GM12892 (cell line): ENCODE data around the gene LAMA4.

Experiments used
- DNase-seq: peaks from one replicate; pipeline ENCODE4 v3.0.0; 2011; ENCODE audit not compliant: insufficient read length
- FAIRE-seq: peaks from 2 replicates; lab custom pipeline; 2011; peaks lifted over from hg19 to GRCh38; lab: Jason Lieb, UNC
- POLR2A ChIP-seq: IDR thresholded peaks from 2 replicates; pipeline ENCODE4 v1.6.1; 2011; ENCODE audit warnings: low read depth, low read length, control low read depth
- POLR2AphosphoS5 ChIP-seq: IDR thresholded peaks from 2 replicates; pipeline ENCODE4 v1.6.1; 2011; ENCODE audit warnings: low read depth, low read length, control low read depth
- TAF1 ChIP-seq: IDR thresholded peaks from 2 replicates; pipeline ENCODE4 v1.6.1; 2011; ENCODE audit warnings: low read depth, mild to moderate bottlenecking, control low read depth, low read length, borderline replicate concordance

Gene LAMA4

DNA sequence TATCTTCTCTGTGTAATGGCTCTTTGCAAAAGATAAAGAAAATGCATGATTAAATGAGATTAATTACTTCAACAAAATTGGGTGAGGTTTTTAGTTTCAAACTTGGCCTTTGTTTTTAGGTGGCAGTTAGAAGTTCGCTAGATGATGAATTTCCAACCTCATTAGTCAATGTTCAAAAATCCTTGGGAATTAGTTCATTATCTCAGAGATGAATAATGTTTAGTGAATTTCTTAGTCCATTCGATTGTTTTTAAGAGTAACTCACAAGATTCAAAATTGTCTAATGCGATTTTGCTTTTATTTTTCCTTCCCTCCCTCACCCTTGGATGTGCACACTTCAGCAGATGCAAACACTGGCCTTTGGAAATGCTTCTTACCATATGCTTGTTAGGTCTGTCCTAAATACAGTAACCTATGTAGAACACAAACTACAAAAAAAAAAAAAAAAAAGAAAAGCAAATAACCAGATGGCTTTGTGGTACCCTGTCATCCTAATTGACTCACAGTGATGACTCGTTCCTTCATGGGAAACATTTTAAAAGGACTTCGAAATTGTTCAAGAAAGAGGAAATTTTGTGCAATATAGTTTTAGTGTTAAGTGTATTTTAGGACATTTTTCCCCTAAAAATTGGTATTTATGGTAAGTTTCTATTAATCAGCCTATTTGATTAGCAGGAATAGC lies 100.3 kb downstream of the LAMA4 start:
- DNase-seq (no peak), FAIRE-seq (no peak)
- TF ChIP-seq TAF1 (no peak), POLR2AphosphoS5 (no peak), POLR2A (no peak)

DNA sequence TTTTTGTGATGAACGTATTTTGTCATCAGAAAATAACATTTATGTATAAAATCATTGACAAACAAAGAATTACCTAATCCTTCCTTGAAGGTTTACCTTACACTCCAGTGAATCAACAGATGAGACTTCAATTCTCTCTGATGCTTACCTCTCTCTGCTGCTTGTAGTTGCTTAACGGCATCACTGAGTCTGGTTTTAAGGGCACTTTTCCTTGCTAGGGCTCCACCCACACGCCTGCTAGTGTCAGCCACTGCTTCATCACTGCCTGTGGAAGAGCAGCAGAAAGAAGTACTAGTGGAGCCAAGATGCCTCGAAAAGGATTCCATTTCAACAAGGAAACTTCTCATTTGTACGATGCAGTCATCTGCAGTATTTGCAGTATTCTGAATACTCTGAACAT lies 104.0 kb downstream of the LAMA4 start:
- DNase-seq (no peak), FAIRE-seq (no peak)
- TF ChIP-seq POLR2AphosphoS5 (no peak), POLR2A (no peak), TAF1 (no peak)

DNA sequence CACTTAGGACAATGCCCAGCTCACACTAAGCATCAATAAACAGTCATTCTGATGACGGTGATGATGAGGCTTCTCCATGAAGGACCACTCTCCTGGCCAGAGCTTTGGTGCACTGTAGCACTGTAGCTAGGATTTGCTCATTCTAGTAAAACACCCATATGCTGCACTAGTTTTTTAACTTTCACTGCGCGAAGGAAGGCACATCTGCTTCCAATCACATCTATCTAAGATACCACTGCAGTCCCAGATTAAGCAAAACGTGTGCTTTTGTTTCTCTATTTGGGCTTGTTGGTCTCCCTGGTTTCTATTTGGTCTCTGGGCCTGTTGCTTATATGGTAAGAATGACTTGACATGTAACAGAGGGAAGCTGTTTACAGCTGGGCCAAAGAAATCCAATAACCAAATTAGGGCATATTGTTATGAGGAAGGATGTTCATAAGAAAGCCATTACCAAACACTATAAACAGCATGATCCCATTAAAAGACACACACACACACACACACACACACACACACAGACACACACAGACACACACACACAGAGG lies 104.6 kb downstream of the LAMA4 start:
- no peak for FAIRE-seq
- no peak for DNase-seq
- TF ChIP-seq TAF1 (no peak), POLR2AphosphoS5 (no peak)

DNA sequence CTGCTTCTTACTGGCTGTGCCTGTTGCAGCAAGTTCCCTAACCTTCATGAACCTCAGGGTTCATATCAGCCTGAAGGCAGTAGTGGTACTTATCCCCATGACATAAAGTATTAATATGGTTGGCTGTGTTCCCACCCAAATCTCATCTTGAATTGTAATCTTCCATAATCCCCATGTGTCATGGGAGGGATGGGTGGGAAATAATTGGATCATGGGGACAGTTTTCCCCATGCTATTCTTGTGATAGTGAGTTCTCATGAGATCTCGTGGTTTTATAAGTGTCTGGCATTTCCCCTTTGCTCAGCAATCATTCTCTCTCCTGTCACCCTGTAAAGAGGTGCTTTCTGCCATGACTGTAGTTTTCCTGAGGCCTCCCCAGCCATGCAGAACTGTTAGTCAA lies 105.1 kb downstream of the LAMA4 start:
- DNase-seq (no peak), FAIRE-seq (no peak)
- TF ChIP-seq POLR2AphosphoS5 (no peak), TAF1 (no peak), POLR2A (no peak)

DNA sequence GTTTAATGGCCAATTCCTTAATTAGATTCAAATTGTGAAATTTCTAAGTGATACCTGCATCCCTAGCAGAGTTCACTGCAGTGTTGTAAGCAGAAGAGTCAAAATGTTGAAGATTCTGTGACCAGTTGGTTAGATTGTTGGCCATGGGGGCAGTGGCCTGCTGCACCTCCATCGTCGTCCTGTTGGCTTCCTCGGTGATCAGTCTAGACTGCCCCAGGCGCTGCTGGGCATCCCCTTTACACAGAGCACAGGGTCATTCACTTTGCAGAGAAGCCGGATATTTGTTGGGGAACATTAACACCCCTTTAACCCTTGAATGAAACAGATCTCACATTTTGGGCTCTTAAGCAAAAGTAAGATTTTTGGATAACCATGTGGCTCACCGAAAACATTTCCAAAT lies 106.3 kb downstream of the LAMA4 start:
- DNase-seq (no peak), FAIRE-seq (no peak)
- no peak for TF ChIP-seq TAF1
- TF ChIP-seq POLR2A, result no peak
- TF ChIP-seq POLR2AphosphoS5, result no peak

DNA sequence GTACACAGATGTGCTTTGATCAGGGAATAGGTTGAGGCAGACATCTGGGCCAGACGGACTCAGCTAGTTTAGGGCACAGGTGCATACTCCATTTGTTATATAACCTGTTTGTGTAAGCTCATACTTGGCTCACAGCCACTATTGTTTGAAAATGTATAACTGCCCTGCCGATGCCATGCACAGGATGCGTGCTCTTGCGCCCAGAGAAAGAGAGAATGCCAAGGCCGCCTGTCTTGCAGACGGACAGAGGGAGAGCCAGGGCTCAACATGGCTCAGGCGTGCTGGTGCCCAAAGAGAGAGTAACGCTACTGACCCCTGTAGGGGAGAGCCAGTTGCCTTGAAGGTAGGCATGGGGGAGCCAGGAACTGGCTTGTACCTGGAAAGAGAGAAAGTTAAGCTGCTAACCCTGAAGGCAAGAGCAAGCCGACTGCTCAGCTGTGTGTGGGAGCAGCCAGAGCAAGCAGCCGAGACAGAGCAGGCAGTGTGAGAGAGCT lies 109.2 kb downstream of the LAMA4 start:
- TF ChIP-seq POLR2AphosphoS5, result no peak
- no peak for TF ChIP-seq POLR2A
- no peak for FAIRE-seq
- DNase-seq, result no peak

DNA sequence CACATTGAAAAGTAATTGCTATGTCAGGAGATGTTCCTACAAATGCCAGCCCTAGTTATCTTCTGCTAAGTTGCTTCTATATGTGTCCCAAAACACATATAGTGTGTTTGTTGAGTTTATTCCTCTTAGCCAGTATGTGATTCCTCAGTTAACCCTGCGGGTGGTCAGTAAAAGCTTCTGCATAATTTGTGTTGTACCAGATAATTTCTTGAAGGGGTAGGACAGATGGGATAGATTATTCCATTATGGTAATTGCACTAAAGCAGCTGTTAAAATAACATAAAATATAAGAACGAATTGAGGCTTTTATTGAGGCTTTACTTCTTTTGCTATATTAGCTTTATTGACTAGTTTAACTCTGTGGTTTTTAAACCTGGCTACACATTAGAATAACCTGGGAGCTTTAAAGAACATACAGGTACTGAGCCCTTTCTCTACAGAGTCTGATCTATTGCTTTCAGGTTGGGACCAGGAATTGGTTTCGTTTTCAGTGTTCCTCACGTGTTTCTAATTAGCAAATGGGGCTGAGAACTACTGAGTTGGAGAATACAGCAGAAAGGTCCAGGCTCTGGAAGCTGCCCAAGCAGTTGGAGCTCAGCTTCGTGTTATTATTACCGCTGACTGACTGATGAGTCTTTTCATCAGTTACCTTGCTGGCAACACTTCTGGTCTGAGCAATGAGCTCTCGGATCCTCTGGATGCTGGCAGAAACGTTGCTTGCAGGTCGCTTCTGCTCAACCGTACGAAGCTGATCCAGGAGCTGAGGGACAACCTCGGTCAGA lies 110.0 kb downstream of the LAMA4 start:
- FAIRE-seq (no peak), DNase-seq (no peak)
- TF ChIP-seq POLR2AphosphoS5 (no peak), TAF1 (no peak), POLR2A (no peak)

DNA sequence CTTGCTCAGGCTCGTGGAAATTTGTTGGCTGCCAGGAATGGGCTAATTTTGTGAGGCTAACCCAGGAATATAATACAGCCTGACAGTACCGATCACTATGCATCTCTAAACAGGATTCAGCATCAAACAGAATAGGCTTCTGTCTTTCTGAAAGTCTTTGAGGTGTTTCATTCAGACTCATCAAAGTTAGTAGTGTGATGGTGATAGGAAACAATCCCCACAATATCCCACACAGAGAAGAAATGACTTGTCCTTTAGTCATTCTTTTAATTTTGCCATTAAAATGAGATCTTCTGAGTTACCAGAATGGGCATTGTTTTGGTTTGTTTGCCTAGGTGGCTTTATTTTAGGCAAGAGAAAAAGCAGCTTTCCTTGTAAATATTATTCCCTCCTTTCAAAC lies 112.7 kb downstream of the LAMA4 start:
- DNase-seq, result no peak
- FAIRE-seq, result no peak
- TF ChIP-seq POLR2A (no peak), POLR2AphosphoS5 (no peak), TAF1 (no peak)

DNA sequence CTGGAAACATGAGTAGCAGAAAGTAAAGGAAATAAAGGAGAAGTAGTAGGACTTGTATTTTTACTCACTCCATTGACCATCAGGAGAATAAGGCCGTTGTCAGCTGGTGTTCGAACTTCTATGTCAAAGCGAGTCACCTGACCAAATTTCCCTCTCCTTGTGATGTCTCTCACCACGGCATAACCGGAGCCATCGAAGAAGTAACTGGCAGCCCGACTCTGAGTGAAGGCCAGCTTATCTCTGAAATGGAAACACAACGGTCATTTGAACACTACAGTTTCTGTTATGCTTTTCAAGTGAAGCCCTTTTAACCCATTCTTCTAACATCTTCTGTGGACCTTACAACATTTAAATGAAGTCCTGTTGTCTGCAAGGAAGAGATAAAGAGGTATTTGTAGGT lies 115.3 kb downstream of the LAMA4 start:
- DNase-seq (no peak), FAIRE-seq (no peak)
- TF ChIP-seq TAF1 (no peak), POLR2AphosphoS5 (no peak), POLR2A (no peak)

DNA sequence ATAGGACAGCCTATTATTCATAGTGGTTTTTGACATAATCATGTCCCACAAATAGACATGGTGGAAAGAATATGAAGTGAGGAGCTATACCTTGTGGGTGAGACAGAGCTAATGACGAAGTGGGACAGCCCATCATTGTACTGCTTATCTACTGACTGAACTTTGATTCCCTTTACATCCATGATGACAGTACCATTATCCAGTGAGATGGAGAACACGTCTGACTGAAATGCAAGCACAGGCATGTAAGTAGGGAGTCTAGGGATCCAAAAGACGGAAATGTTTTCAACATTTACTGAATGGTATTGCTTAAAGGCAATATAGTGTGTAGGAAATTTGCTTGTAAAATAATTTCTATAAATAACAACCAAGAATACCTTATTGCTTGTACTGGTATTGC lies 123.5 kb downstream of the LAMA4 start:
- FAIRE-seq (no peak), DNase-seq (no peak)
- TF ChIP-seq TAF1 (no peak), POLR2AphosphoS5 (no peak), POLR2A (no peak)

DNA sequence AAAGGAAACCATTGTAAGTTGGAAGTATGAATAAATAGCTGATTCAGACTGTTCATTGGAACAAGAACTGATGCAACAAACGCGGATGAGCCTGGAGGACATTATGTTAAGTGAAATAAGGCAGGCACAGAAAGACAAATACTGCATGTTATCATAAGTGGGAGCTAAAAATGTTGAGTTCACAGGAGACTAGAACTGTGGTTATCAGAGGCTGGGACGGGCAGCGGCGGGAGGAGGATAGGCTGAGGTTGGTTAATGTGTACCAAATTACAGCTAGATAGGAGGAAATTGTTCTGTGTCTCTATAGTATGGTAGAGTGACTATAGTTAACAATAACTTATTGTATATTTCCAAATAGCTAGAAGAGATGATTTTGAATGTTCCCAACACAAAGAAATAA lies 126.2 kb downstream of the LAMA4 start:
- no peak for FAIRE-seq
- DNase-seq, result no peak
- TF ChIP-seq POLR2AphosphoS5, result no peak
- TF ChIP-seq TAF1, result no peak
- no peak for TF ChIP-seq POLR2A
